Right atrium auricular region (tissue), 2 donors: ENCODE results near the gene RASGRP1. TPM values are rescaled to one million over a fixed set of nuclear protein-coding genes. Genes with fewer than 3 reads are reported as not detected.

ENCODE experiments used
- DNase-seq: peaks from one replicate; pipeline ENCODE4 v3.0.0-alpha.2; 2019; ENCODE audit warnings: low spot score
- H3K27ac ChIP-seq, 2 donors: fragments of 200-600 bp; sonication (generic); 1 replicate in 1 of 2; 2 replicates in 1 of 2; pipeline ENCODE4 v1.5.1; 2016 to 2019
- H3K27me3 ChIP-seq, 2 donors: fragments of 200-600 bp; sonication (generic); one replicate each; pipeline versions ENCODE4 v1.5.1 to v1.6.0; 2017 to 2019
- H3K36me3 ChIP-seq: fragments of 200-600 bp; sonication (generic); one replicate; pipeline ENCODE4 v1.5.1; 2016
- H3K4me1 ChIP-seq, 2 donors: fragments of 200-600 bp; sonication (generic); one replicate each; pipeline versions ENCODE4 v1.5.1 to v1.6.0; 2017 to 2019
- H3K4me3 ChIP-seq, 2 donors: fragments of 200-600 bp; sonication (generic); 1 replicate in 1 of 2; 2 replicates in 1 of 2; pipeline ENCODE4 v1.5.1; 2017 to 2019; ENCODE audit warnings: mild to moderate bottlenecking in 1 of 2, moderate library complexity in 1 of 2
- H3K9me3 ChIP-seq, 2 donors: fragments of 200-600 bp; sonication (generic); one replicate each; pipeline ENCODE4 v1.5.1; 2019
- total RNA-seq, 2 donors: library from RNA; depleted of rRNA; stranded (reverse); fragments of >200 nt; gene quantifications; one replicate each; pipeline ENCODE4 v1.1.0, GENCODE V29; 2016
- TF ChIP-seq, protein P1 (sequence below), 2 donors: fragments of 200-600 bp; sonication (generic); IDR thresholded peaks; one replicate each; pipeline ENCODE4 v1.5.1; 2019; ENCODE audit warnings: antibody characterized with exemption in 2 of 2

Gene RASGRP1
- total RNA-seq, 2 donors from 2014 or later, result 2.1 to 4.4 TPM

DNA sequence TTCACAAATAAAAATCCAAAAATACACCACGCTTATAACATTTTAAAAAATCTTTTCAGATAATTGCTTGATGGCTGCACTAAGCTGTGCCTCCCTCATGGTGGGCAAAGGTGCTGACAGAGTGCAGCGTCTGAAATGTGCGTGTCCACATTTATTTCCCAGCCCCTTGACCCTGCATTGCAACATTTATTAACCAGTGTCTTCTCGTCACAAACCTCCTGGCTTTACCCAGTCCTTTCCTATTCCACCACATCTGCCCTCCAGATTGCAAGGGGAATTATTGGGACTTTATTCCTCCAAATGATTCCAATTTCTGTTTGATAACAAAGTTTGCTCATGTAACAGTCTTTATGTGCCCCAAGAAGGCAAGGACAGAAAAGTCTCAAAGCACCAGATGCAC, 5.5 kb downstream of the RASGRP1 start:
- Histone ChIP-seq H3K4me1 (peaks cover 0 to 18% of the 10 kb centered on the region in 2 donors), H3K4me3 (no peak overlapping the region), H3K9me3 (no peaks in the 10 kb centered on the region), H3K27ac (no peak overlapping the region), H3K36me3 (no peaks in the 10 kb centered on the region), H3K27me3 (no peaks in the 10 kb centered on the region)
- TF ChIP-seq, protein P1, sequence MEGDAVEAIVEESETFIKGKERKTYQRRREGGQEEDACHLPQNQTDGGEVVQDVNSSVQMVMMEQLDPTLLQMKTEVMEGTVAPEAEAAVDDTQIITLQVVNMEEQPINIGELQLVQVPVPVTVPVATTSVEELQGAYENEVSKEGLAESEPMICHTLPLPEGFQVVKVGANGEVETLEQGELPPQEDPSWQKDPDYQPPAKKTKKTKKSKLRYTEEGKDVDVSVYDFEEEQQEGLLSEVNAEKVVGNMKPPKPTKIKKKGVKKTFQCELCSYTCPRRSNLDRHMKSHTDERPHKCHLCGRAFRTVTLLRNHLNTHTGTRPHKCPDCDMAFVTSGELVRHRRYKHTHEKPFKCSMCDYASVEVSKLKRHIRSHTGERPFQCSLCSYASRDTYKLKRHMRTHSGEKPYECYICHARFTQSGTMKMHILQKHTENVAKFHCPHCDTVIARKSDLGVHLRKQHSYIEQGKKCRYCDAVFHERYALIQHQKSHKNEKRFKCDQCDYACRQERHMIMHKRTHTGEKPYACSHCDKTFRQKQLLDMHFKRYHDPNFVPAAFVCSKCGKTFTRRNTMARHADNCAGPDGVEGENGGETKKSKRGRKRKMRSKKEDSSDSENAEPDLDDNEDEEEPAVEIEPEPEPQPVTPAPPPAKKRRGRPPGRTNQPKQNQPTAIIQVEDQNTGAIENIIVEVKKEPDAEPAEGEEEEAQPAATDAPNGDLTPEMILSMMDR (IDR thresholded peaks at IDR 0.05), result no peak
- DNase-seq, result no peak

DNA sequence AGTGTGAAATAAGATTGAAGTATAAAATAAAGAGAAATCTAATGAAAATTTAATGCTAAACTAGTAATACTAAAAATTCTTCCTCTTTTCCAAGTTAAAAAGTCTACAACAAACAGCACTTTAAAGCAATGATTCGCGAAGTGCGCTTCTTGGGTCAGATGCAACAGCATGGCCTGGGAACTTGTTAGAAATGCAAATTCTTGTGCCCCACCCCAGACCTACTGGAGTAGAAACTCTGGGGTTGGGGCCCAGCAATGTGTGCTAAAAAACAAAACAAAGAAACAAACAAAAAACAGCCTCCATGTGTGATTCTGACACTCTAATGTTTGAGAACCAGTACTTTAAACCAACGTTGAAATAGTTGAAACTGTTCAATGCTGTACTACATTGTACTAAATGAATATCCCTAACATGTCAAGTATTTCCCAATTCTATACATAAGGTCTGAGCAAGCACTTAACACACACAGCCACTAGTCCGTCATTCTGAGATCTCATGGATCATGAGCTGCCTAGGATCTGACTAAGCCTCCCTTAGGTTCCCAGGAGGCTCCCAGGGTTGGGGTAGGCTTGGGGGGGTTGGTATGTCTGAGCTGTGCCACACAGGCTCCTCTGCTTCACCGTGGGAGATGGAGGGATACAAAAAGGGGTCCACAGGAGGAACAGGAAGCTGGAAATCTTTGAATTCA, 6.1 kb downstream of the RASGRP1 start:
- no peak overlapping the region for H3K27ac ChIP-seq
- H3K27me3 ChIP-seq, result no peaks in the 10 kb centered on the region
- H3K9me3 ChIP-seq, result no peaks in the 10 kb centered on the region
- peaks cover 0 to 12% of the 10 kb centered on the region in 2 donors for H3K4me1 ChIP-seq
- TF ChIP-seq, protein P1 (IDR thresholded peaks at IDR 0.05), result no peak
- H3K36me3 ChIP-seq, result no peaks in the 10 kb centered on the region
- no peak overlapping the region for H3K4me3 ChIP-seq
- DNase-seq, result no peak

DNA sequence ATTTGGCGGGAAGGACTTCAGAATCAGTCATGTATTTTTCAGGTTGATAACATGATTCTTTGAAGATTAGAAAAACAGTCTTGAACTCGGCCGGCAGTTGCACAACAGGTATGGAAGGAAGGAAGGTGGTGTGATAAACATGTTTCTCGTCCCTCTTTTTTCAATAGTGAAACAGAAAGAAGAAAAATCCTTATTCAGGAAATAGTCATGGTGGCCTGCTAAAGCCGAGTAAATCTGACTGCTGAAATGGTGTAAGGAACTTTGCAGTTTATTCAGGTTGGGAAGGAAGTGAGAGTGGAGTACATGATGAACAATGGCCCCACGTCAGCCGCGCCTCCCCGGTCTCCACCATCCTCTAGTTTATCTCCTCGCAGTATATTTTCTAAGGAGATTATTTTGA, 6.7 kb downstream of the RASGRP1 start:
- no peaks in the 10 kb centered on the region for H3K36me3 ChIP-seq
- TF ChIP-seq, protein P1 (IDR thresholded peaks at IDR 0.05), result no peak
- peaks cover 0 to 12% of the 10 kb centered on the region in 2 donors for H3K4me1 ChIP-seq
- H3K27ac ChIP-seq, result no peak overlapping the region
- no peaks in the 10 kb centered on the region for H3K9me3 ChIP-seq
- no peak overlapping the region for H3K4me3 ChIP-seq
- H3K27me3 ChIP-seq, result no peaks in the 10 kb centered on the region
- DNase-seq, result no peak

DNA sequence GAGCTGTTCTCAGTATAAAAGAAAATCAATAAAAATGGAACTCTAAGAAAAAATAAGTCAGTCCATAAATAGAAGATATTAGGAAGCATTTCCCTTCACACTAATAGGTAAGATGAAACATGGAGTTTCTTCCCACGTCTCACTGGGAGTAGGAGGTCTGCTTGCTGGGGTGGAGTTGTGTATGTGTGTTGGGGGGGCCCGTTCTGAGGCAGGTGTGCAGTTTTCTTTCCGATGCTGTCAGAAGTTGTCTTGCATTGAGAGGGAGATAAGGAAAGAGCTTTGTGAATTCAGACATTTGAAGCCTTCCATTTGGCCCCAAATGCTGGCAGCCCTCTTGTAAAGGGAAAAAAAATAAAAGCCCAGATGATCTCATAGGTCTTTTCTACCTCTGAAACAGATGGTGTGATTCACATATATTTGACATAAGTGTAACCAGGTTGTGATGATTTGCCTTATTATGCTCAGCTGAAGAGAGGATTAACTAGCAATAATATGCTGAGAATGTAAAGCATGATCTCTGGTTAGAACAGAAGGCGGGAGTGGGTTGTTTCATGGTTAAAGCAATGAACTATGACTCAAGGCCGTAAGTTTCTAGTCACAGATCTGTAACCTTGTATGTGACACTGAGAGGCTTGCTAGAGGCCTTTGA, 8.8 kb downstream of the RASGRP1 start:
- Histone ChIP-seq H3K4me1 (peaks cover 0 to 12% of the 10 kb centered on the region in 2 donors), H3K27ac (no peak overlapping the region), H3K36me3 (no peaks in the 10 kb centered on the region), H3K9me3 (no peaks in the 10 kb centered on the region), H3K27me3 (no peaks in the 10 kb centered on the region), H3K4me3 (no peak overlapping the region)
- no peak for DNase-seq
- TF ChIP-seq, protein P1 (IDR thresholded peaks at IDR 0.05), result no peak

DNA sequence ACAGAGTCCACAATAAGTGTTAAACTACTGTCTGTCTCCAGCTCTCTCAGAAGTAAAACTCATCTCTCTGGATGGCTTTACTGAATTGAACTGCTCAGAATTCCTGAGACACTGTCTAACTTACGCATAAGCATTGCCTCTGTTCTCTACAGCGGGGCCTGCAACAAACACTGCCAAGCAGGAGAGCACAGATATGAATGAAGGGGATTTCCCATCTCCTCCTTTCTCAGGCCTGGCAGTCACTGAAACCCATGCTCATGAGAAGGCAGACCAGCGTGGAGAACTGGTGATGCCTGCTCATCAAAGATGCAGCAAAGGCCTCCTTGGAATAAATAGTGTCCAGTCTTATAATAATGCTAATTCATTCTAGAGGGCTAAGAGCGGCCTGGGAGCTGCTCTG, 10.3 kb downstream of the RASGRP1 start:
- TF ChIP-seq, protein P1 (IDR thresholded peaks at IDR 0.05), result no peak
- Histone ChIP-seq H3K27me3 (no peaks in the 10 kb centered on the region), H3K4me3 (no peak overlapping the region), H3K4me1 (peaks cover 0 to 4% of the 10 kb centered on the region in 2 donors), H3K36me3 (no peaks in the 10 kb centered on the region), H3K9me3 (no peaks in the 10 kb centered on the region), H3K27ac (no peak overlapping the region)
- DNase-seq, result no peak
